ENCODE data around the gene SLC38A2.

Gene SLC38A2

GRCh38 chr12:46373301-46374296, 1.0 kb upstream of the SLC38A2 start:
- DNase-seq, result no peak

GRCh38 chr12:46371718-46372543, 642 bp downstream of the SLC38A2 start:
- peak; percentile 88 for DNase-seq

- peak; percentile 91 for DNase-seq
Observed at GRCh38 chr12:46370792-46371717, 1.5 kb downstream of the SLC38A2 start.

GRCh38 chr12:46370380-46370734, 2.2 kb downstream of the SLC38A2 start:
- DNase-seq, result no peak

GRCh38 chr12:46369474-46370379, 2.8 kb downstream of the SLC38A2 start:
- DNase-seq, result no peak

- DNase-seq, result no peak
Observed at GRCh38 chr12:46369095-46369473, 3.5 kb downstream of the SLC38A2 start.

GRCh38 chr12:46368684-46369083, 3.9 kb downstream of the SLC38A2 start:
- no peak for DNase-seq

- DNase-seq, result no peak
Observed at GRCh38 chr12:46368138-46368537, 4.4 kb downstream of the SLC38A2 start.

- DNase-seq, result peak; percentile 33
Observed at GRCh38 chr12:46367351-46368029, 5.1 kb downstream of the SLC38A2 start.

GRCh38 chr12:46366771-46367170, 5.8 kb downstream of the SLC38A2 start:
- no peak for DNase-seq

GRCh38 chr12:46365951-46366379, 6.6 kb downstream of the SLC38A2 start:
- no peak for DNase-seq

GRCh38 chr12:46364777-46365580, 7.6 kb downstream of the SLC38A2 start:
- no peak for DNase-seq

GRCh38 chr12:46364300-46364696, 8.3 kb downstream of the SLC38A2 start:
- DNase-seq, result no peak

- DNase-seq, result no peak
Observed at GRCh38 chr12:46363582-46364299, 8.8 kb downstream of the SLC38A2 start.

GRCh38 chr12:46362895-46363581, 9.5 kb downstream of the SLC38A2 start:
- peak; percentile 27 for DNase-seq

GRCh38 chr12:46361667-46362034, 10.9 kb downstream of the SLC38A2 start:
- no peak for DNase-seq

GRCh38 chr12:46360908-46361666, 11.5 kb downstream of the SLC38A2 start:
- peak; percentile 69 for DNase-seq

- DNase-seq, result no peak
Observed at GRCh38 chr12:46360370-46360769, 12.2 kb downstream of the SLC38A2 start.

Data from inflammatory macrophage treated with lipopolysaccharide for 4 hours (primary cell).